Dermis blood vessel endothelial cell (primary cell): ENCODE data around the gene ABCC9. TPM values are rescaled to one million over a fixed set of nuclear protein-coding genes. Genes with fewer than 3 reads are reported as not detected.

Experiments used
- DNase-seq: peaks from one replicate; pipeline ENCODE4 v3.0.0; 2010
- total RNA-seq: library from RNA; depleted of rRNA; stranded (reverse); fragments of >200 nt; gene quantifications from 2 replicates; pipeline ENCODE4 v1.2.3, GENCODE V29; 2014

Gene ABCC9
- total RNA-seq, 1 donor from 2014 or later = 0.17 TPM

DNA sequence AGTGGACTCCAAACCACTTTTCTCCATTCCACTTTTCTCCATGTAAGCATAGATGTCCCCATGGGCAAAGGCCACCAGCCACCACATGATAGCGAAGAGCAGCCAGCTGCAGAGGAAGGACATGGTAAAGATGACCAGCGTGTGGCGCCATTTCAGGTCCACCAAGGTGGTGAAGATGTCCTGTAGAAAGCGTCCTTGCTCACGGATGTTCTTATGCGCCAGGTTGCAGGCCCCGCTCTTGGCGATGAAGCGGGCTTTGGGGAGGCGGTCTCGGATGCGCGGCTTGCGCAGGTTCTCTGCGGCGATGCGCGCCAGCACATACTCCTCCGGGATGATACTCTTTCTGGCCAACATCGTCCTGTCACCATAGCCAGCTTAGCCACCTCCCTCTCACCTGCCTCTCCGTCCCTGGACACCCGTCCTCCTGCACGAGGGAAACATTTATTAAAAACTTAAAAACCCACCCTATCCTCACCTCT lies 167.9 kb downstream of the ABCC9 start:
- DNase-seq = peak; percentile 4

DNA sequence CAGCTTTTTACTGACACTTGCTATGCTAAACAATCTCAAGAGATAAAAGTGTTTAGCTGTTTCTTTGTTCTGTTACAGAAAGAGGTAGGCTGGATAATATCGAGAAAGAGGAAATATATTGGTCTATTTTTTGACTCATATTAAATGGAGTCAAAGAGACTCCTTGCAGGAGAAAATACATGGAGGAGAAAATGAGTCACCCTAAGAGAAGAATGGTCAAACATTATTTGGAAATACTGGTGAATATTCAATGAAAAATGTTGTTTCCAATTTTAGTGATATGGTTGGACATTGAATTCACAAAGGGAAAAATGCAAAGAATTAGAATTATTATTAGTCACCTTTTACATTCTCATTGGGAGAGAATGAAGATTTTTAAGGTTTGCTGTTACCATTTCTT lies 169.9 kb downstream of the ABCC9 start:
- no peak for DNase-seq

DNA sequence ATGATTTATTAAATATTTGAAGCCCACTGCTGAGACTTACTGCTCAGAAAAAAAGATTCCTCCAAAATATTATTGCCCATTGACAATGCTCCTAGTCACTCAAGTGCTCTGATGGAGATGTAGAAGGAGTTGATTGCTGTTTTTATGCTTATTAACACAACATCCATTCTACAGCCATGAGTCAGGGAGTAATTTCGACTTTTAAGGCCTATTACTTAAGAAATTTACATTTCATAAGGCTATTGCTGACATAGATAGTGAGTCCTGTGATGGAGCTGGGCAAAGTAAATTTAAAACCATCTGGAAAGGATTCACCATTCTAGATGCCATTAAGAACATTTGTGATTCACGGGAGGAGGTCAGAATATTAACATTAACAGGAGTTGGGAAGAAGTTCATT lies 171.9 kb downstream of the ABCC9 start:
- no peak for DNase-seq

DNA sequence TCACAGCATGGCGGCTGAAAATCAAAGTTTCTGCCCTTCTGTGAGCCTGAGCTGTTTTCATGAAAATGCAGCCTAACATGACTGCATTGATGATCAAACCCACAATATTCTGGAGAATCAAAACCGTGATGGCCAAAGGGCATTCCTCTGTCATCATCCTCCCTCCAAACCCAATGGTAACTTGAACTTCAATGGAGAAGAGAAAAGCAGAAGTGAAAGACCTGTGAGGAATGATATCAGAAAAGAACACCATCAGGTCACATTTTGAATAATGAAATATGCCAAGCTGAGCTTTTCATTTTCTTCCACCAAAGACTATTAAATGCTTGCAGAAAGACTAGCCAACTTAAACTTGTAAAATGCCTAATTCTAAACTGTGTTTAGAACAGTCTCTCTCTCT lies 174.8 kb downstream of the ABCC9 start:
- no peak for DNase-seq

DNA sequence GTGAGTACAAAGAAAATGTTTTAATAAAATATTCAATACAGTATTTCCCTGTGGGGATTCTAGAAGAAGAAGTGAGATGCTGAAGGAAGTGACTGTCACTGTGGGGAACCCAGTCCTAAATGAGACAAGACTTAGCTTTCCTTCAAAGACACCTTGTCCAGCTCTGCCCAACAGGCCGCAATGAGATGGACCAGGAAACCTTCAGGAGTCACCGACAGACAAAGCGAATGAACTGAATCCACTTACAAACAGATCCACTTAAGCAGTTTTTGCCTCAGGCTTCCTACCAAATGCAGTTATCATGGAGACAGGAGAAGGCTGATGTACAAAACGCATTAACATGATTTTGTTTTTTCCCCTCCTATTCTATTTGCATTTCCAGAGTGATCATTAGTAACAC lies 176.3 kb downstream of the ABCC9 start:
- DNase-seq = no peak

DNA sequence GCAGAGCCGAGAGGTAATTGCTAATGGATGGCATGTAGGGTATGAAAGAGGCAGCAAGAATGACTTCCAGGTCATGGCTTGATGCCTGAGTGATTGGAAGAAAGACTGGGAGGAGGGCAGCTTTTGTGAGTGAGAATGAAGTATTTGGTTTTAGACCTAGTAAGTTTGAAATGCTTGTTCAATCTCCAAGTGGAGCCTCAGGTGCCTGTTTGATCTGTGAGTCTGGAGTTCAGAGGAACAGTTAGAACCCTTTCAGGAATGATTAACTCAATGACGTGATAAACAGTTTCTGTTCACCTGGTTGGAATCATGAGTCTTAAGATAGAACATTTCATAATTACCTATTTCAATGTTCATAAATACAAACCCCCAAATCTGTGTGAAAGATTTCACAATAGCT lies 177.2 kb downstream of the ABCC9 start:
- DNase-seq = no peak

DNA sequence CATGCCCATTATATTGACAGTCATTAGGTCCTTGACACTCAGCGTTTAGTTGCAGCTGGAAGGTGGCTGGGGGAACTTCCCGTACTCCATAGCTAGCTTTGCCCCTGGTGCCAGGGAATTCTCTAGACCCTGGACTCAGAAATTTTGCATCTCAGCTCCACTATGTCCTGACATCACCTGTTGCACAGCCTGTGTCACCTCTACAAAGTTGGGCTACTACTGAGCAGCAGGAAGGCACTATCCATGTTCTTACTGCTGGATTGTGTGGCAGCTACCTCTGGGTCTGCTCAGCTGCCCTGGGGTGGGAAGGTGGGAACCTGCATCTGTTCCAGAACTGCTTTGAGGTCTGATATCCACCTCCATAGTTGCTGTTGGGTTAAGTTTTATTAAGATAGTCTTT lies 177.7 kb downstream of the ABCC9 start:
- DNase-seq = no peak

DNA sequence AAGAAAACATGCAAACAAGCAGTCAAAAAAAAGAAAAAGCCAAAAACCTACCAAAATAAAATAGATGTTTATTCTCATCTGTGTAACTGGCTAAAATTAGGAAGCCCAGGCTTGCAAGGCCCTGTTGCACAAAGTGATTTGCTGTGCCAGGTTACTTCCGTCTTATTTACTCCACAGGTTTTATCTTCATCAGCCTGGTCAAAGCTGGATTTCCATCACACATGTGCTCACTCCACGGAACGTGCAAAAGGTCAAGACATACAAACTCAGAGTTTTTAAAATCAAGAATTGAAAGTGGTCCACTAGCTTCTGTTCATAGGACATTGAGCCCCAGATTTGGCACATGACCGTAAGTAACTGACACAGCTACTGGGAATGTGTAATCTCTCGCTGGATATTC lies 181.5 kb downstream of the ABCC9 start:
- no peak for DNase-seq

DNA sequence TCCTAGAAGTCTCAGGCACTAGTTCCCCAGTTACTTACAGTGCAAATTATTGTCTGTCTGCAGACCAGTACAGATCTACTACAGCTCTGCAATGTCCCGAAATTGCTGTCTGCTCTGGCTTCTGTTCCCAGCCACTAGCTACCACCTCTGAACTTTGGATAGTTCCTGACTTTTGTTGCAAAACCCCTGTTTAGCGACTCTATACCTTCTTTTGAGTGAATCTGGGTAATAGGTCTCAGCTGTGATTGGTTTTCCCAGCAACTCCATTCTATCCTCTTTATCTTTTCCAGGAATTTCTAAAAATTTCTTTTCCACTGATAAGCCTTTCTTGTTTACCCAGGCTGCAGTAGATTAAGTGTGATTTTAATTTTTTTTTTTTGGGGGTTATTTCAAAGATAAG lies 183.5 kb downstream of the ABCC9 start:
- no peak for DNase-seq

DNA sequence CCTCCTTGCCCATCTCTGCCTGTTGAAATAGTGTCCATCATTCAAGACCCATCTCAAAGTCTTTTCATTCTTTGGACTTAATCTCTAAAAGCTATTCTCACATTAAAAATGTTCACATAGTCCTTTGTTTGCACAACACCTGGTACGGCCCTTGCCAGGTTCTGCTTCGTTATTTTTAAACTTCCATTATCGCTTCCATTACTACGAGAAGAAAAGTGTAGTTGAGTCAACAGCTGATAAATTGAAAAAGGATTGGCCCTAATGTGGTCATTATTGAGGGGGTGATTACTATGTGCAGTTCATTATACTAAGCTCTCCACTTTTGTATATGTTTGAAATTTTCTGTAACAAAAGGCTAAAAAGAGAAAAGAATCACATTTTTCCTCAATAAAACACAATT lies 184.5 kb downstream of the ABCC9 start:
- no peak for DNase-seq

DNA sequence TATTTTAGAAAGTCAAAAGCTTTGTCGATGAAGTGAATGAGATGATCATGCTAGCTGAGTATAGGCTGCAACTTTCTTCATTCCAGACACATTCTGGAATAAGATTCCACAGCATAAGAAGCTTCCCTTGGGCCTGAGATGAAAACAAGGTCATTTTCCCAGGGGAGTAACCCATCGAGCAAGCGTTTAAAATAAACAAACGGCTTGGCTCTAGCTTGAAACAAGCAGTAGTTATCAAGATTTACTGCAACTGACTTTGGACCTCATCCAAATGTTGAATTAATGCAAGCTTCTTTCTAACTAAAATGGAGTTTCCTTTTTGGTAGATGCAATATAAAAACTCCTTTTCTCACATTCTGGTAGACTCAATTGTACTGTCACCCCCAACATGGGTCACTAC lies 189.7 kb downstream of the ABCC9 start:
- no peak for DNase-seq

Other genes starting within 250 kb of the ABCC9 start
- gene KCNJ8, start 166.7 kb downstream of the ABCC9 start, total RNA-seq = 0.14 and 0.17 TPM in 2 replicates
- gene CMAS, start 104.8 kb upstream of the ABCC9 start, total RNA-seq = 19.4 and 36.8 TPM in 2 replicates